Left ventricle myocardium inferior (tissue), 1 donor: Measurements from ENCODE around the gene DNAH8. TPM values are rescaled to one million over a fixed set of nuclear protein-coding genes. Genes with fewer than 3 reads are reported as not detected.

Experiments
- DNase-seq: peaks from one replicate; pipeline ENCODE4 v3.0.0-alpha.2; 2020
- H3K27ac ChIP-seq: fragments of 200-600 bp; replicated peaks from 2 replicates; pipeline ENCODE4 v1.8.0; 2021
- H3K27me3 ChIP-seq: fragments of 200-600 bp; 2 replicates; pipeline ENCODE4 v1.8.0; 2021; ENCODE audit warnings: low read depth
- H3K36me3 ChIP-seq: fragments of 200-600 bp; 2 replicates; pipeline ENCODE4 v1.8.0; 2021
- H3K4me1 ChIP-seq: fragments of 200-600 bp; 2 replicates; pipeline ENCODE4 v1.8.0; 2021
- H3K4me3 ChIP-seq: fragments of 200-600 bp; 2 replicates; pipeline ENCODE4 v1.8.0; 2021; ENCODE audit warnings: mild to moderate bottlenecking, moderate library complexity
- H3K9me3 ChIP-seq: fragments of 200-600 bp; replicated peaks from 2 replicates; pipeline ENCODE4 v1.8.0; 2021
- intact Hi-C: fragments of 100-400 bp; cut with micrococcal nuclease; formaldehyde crosslinking; loops from one replicate; pipeline ENCODE4 v1.11.0; 2022
- total RNA-seq: library from RNA; stranded (reverse); fragmentation: NEBNext Ultra II Directional; extraction: Animal tissue kit (Norgen Biotek cat#: 25700); gene quantifications from one replicate; pipeline ENCODE4 v1.2.1, GENCODE V29; 2021
- TF ChIP-seq, protein P1 (sequence below): fragments of 200-600 bp; IDR thresholded peaks from 2 replicates; pipeline ENCODE4 v1.8.0; 2021; ENCODE audit warnings: antibody characterized with exemption, mild to moderate bottlenecking, borderline replicate concordance
- donor health status: DM: no; HTN: yes; CAD: no; lungs with severe emphysema.

The DNAH8 gene
- total RNA-seq, 1 donor from 2014 or later = 0.03 TPM

DNA sequence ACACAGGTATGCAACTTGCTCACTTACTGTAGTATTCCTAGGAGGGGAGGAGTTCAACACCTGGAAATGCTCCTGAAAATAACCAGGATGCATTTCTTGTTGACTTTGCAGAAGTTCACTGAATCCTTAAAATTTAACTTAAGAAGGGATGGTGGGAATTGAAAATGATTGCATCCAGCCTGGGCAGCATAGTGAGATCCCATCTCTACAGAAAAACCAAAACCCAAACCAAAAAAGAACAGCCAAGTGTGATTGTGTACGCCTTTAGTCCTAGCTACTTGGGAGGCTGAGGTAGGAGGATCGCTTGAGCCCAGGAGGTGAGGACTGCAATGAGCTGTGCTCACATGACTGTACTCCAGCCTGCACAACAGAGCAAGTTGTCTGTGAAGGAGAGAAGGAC lies 1.7 kb downstream of the DNAH8 start:
- DNase-seq = no peak
- Histone ChIP-seq H3K27ac (no peak overlapping the region), H3K36me3 (no peaks in the 10 kb centered on the region), H3K9me3 (peaks cover 7% of the 10 kb centered on the region), H3K4me1 (peaks cover 8% of the 10 kb centered on the region), H3K27me3 (peaks cover 95% of the 10 kb centered on the region), H3K4me3 (no peak overlapping the region)
- TF ChIP-seq, protein P1, sequence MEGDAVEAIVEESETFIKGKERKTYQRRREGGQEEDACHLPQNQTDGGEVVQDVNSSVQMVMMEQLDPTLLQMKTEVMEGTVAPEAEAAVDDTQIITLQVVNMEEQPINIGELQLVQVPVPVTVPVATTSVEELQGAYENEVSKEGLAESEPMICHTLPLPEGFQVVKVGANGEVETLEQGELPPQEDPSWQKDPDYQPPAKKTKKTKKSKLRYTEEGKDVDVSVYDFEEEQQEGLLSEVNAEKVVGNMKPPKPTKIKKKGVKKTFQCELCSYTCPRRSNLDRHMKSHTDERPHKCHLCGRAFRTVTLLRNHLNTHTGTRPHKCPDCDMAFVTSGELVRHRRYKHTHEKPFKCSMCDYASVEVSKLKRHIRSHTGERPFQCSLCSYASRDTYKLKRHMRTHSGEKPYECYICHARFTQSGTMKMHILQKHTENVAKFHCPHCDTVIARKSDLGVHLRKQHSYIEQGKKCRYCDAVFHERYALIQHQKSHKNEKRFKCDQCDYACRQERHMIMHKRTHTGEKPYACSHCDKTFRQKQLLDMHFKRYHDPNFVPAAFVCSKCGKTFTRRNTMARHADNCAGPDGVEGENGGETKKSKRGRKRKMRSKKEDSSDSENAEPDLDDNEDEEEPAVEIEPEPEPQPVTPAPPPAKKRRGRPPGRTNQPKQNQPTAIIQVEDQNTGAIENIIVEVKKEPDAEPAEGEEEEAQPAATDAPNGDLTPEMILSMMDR = no peak
- intact Hi-C loops = no loop called here

DNA sequence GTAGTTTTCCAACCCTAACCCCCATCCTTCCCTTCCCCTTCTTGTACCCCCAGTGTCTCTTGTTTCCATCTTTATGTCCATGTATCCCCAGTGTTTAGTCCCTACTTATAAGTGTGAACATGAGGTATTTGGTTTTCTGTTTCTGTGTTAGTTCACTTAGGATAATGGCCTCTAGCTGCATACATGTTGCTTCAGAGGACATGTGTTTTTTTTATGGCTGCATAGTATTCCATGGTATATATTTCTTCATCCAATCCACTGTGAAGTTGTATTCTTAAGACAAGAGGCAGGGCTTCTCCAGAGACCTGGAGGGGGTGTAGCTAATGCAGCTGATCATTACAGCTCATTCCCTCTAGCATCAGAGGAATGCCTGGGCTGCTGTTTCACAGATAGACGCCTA lies 4.2 kb downstream of the DNAH8 start:
- H3K4me3 ChIP-seq = no peak overlapping the region
- peaks cover 7% of the 10 kb centered on the region for H3K9me3 ChIP-seq
- no peaks in the 10 kb centered on the region for H3K36me3 ChIP-seq
- TF ChIP-seq, protein P1 = no peak
- no peak for DNase-seq
- no peak overlapping the region for H3K27ac ChIP-seq
- H3K27me3 ChIP-seq = peaks cover 78% of the 10 kb centered on the region
- peaks cover 8% of the 10 kb centered on the region for H3K4me1 ChIP-seq
- intact Hi-C loops = no loop called here

DNA sequence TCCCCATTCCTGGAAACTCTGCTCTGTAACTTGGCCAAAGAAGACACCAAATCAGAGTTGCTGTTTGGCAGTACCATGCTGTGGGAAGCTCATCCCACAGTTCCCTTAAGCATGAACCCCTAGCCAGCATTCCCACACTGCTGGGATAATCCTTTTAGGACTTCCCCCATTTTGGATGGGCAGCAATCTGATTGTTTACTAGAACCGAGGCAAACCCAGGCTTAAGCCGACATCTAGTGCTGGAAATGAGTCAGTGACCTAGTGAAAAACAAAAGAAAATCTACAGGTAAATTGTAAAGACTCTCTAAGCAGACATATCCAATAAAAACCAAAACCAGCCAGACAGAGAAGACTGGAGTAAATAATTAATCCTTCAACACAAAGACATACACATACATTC lies 5.2 kb downstream of the DNAH8 start:
- Histone ChIP-seq H3K27me3 (peaks cover 68% of the 10 kb centered on the region), H3K4me3 (no peak overlapping the region)
- intact Hi-C loops = no loop called here

DNA sequence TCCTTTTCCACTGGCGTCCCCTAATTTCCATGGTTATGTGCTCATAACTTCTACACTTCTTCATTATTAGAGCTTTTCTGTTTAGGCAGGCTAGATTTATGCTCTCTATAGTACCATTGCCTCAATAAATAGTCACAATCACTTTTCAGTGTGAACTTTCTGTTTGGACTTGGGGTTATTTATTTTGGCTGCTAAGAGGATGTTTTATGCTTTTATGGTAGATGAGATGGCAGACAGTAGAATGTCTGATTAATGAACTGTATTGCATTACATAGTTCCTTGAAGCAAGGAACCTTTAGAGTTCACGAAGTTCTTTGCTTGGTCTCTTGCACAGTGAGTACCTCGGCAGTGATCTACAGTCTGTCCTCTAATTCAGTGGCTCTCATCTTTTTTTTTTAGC lies 6.9 kb downstream of the DNAH8 start:
- H3K4me3 ChIP-seq = no peak overlapping the region

More for the DNA sequence above, 5.2 kb downstream of the DNAH8 start:
- Histone ChIP-seq H3K9me3 (peaks cover 7% of the 10 kb centered on the region), H3K36me3 (no peaks in the 10 kb centered on the region), H3K4me1 (peaks cover 2% of the 10 kb centered on the region), H3K27ac (no peak overlapping the region)
- DNase-seq = no peak
- TF ChIP-seq, protein P1 = no peak

DNA sequence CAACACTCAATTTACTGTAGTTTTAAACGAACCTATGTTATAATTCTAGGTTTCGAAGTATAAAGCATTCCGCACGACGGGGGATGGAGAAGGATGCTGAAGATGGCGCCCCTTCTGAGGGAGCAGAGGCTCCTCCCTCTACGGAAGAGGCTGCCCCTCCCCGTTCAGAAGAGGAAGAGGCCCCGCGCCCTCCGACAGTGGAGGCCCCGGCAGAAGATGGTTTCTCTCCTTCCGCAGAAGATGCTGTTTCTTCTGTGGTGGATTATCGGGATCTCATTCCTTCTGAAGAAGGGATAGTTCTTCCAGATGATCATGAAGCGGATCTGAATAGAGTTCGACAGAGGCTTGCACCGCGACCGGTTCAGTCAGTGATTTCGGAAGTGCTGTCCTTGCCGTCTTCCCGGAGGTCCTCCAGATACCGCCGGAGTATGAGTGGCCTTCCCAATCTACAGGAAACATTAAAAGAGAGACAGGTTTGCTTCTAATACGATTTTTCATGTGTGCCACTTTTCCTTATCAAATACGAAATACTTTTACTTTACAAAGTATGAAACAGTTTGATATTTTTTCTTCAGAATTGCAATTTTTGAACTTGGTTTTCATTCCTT lies 7.7 kb downstream of the DNAH8 start:
- Histone ChIP-seq H3K9me3 (peaks cover 7% of the 10 kb centered on the region), H3K27ac (no peak overlapping the region), H3K36me3 (no peaks in the 10 kb centered on the region), H3K4me1 (no peaks in the 10 kb centered on the region), H3K27me3 (peaks cover 43% of the 10 kb centered on the region), H3K4me3 (no peak overlapping the region)
- TF ChIP-seq, protein P1 = no peak
- intact Hi-C loops = no loop called here
- no peak for DNase-seq

More for the DNA sequence above, 6.9 kb downstream of the DNAH8 start:
- H3K27me3 ChIP-seq = peaks cover 51% of the 10 kb centered on the region
- H3K4me1 ChIP-seq = no peaks in the 10 kb centered on the region
- peaks cover 7% of the 10 kb centered on the region for H3K9me3 ChIP-seq
- no peaks in the 10 kb centered on the region for H3K36me3 ChIP-seq
- TF ChIP-seq, protein P1 = no peak
- no peak for DNase-seq
- intact Hi-C loops = no loop called here
- no peak overlapping the region for H3K27ac ChIP-seq
